Suprapubic skin (tissue), 4 donors: ENCODE measurements around the gene MAP2K6.

Experiments used
- POLR2A ChIP-seq, 2 donors: fragments of 450-650 bp; IDR thresholded peaks; one replicate each; pipeline ENCODE4 v1.6.1; 2017; ENCODE audit warnings: antibody characterized with exemption in 2 of 2, mild to moderate bottlenecking in 2 of 2, moderate library complexity in 2 of 2
- POLR2AphosphoS5 ChIP-seq, 3 donors: sonication (generic); formaldehyde crosslinking; IDR thresholded peaks; one replicate each; pipeline ENCODE4 v1.6.1; 2017; ENCODE audit warnings: antibody characterized with exemption in 3 of 3
- TF ChIP-seq, protein P1 (sequence below), 2 donors: fragments of 200-600 bp in 1 of 2; fragments of 450-650 bp in 1 of 2; sonication (generic) in 1 of 2; IDR thresholded peaks; one replicate each; pipeline ENCODE4 v1.5.1; 2016 to 2019; ENCODE audit warnings: antibody characterized with exemption in 2 of 2, mild to moderate bottlenecking in 1 of 2, moderate library complexity in 1 of 2

DNA sequence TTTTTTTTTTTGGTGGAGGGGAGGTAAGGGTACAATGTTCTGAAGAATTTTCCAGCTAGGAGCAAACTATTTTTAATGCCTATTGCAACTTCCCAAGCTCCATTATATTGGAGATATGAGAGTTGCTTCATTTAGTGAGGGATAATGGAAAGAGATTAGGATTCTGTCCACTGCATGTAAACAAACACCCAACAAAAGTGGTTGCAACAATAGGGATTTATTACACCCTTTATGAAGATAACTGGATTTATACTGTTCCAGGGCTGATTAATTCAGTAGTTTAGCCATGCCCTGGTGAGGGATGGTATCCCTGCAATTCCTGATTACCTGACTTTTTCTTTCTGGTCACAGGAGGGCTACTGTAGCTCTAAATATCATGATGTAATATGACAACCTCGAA is 40.5 kb downstream of the MAP2K6 start:
- no peak for TF ChIP-seq POLR2A (IDR thresholded peaks at IDR 0.05)
- TF ChIP-seq, protein P1, sequence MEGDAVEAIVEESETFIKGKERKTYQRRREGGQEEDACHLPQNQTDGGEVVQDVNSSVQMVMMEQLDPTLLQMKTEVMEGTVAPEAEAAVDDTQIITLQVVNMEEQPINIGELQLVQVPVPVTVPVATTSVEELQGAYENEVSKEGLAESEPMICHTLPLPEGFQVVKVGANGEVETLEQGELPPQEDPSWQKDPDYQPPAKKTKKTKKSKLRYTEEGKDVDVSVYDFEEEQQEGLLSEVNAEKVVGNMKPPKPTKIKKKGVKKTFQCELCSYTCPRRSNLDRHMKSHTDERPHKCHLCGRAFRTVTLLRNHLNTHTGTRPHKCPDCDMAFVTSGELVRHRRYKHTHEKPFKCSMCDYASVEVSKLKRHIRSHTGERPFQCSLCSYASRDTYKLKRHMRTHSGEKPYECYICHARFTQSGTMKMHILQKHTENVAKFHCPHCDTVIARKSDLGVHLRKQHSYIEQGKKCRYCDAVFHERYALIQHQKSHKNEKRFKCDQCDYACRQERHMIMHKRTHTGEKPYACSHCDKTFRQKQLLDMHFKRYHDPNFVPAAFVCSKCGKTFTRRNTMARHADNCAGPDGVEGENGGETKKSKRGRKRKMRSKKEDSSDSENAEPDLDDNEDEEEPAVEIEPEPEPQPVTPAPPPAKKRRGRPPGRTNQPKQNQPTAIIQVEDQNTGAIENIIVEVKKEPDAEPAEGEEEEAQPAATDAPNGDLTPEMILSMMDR (IDR thresholded peaks at IDR 0.05): no peak
- TF ChIP-seq POLR2AphosphoS5 (IDR thresholded peaks at IDR 0.05): no peak
